GM18868 (cell line): ENCODE data around the gene CTNNA3.

ENCODE experiments used
- ATAC-seq: cut with Tn5 transposase; IDR thresholded peaks from one replicate; pipeline ENCODE4 v1.9.1; 2021; ENCODE audit warnings: mild to moderate bottlenecking, moderate library complexity; ENCODE audit not compliant: unreplicated experiment

CTNNA3 gene

DNA sequence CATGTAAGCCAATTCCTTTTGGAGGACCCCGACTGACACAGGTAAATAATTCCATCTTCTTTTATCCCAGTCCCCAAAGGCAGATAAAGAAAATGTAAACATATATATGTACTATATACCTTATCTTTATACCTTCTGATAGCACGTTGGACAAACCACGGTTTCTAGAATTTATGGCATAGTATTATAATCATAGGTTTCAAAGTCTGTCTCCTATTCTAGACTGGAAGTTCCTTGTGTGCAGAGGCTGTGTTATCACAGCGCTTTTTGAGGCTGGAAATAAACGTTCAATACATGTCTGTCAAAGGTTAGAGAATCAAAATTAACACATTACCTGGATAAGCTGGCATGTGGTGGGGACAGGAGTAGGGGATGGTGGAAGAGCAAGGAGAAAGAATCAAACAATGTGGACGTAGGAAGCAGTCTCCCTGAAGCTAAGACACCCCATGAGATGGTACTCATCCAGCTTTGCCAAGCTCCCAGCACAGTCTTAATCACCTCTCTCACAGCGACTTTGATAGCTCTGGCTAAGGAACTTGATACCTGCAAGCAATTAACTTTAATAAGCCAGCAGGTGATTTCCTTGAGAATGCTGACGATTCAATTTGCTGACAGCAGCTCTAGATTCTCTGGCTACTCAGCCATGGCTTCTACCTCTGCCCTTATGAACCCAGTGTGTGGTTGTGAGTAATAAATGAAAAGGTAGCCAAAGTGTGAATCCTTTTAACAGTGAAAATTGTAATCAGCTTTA, 978.6 kb downstream of the CTNNA3 start:
- no peak for ATAC-seq

DNA sequence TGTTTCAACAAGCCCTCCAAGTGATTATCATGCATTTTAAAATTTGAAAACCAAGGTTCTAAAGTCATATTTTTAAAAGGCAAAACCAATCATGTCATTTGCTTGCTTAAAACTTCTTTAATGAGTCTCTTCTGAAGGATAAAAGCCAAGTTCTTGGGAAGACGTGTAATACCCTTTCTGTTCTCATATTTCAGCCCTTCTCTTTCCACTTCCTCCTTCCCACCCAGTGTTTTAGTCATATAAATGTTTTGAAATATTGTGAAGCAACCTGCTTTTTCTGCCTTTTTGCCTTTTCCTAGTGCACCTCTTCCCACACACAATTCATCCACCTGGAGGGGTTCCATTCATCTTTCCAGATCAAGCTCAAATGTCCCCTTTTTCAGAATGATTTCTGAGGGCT, 981.3 kb downstream of the CTNNA3 start:
- ATAC-seq = no peak

DNA sequence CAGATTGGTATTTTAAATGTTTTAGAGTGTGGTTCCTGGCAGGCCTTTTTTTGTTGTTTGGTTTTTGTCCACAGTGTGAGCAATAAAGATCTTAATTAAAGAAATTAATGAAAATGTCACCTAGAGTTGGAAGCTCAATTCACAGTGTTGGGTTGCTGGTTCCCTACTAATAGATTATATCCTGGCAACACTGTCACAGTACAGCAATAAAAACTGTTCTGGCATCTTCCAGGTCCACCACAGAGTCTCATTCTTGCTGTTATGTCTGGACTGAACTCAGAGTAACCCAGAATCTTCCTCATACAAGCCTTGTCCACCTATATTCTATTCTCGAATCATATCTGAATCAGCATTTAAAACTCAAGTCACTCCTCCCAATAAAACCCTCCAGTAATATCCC, 982.6 kb downstream of the CTNNA3 start:
- no peak for ATAC-seq

DNA sequence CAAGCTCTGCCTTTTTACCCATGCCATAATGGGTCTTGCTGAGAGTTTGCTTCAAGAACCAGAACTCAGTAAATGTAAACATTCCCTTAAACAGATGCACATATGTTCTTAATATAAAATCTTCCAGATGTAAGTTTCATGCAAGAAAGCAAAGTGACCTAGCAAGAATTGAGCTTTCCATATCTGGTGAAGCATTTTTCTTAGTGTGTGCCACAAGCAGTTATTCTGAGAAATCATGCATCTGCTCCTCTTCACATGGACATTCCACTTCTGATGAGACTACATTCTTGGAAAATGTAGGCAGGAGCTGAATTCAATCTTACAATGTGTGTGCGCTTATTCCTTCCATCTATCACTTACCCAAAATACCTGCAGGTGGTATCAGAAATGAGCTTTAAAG, 997.9 kb downstream of the CTNNA3 start:
- ATAC-seq = no peak

DNA sequence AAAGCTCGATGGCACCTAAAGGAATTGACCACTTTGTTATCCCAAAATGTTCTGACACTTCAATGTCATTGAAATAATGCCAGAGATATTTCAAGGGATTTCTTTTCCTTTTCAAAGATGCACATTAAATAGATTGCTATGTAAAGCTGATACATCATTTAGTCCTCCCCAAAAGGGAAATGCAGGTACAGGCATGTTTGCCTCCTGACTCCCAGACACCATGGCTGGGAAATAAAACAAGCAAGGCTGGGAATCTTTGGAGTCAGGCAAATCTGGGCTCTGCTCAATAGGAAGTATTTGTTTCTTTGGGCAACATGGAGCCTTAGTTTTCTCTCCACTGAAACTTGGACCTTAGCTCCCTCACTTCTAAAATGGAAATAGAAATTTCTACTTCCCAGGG, 1000.9 kb downstream of the CTNNA3 start:
- ATAC-seq = no peak

DNA sequence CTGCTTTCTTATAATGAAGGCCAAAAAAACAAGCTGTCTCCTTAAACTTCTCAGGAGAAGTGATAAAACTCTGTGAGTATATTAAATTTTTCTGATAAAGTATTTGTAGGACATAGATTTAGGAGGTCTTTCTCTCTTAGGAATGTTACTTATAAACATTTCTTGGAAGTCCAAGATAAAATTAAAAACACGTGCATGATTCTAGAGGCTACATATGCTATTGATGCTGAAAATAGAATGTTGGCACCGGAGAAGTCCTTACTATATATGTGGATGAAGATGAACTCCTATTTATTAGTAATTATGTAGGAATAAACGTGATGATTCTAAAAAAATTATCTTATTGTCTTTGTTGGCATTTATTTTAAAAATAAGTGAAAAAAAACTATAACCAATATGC, 1011.4 kb downstream of the CTNNA3 start:
- ATAC-seq = no peak

DNA sequence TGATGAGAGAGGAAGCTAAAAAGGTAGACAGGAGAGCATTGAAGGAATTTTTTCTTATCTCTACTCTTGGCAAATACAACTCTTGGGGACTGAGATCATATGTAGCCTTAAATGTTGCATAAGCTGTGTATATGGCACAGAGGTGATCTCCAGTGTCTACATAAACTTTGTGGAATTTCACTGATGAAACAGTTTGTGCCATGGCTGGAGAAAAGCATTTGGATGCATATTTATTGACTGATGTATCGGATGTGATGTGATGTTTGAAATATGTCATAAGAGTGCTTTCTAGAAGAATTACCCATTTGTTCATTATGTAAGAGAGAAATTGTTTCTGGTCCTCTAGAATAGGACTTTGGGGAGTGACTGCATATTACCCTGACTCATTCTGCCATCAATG, 1015.1 kb downstream of the CTNNA3 start:
- no peak for ATAC-seq

DNA sequence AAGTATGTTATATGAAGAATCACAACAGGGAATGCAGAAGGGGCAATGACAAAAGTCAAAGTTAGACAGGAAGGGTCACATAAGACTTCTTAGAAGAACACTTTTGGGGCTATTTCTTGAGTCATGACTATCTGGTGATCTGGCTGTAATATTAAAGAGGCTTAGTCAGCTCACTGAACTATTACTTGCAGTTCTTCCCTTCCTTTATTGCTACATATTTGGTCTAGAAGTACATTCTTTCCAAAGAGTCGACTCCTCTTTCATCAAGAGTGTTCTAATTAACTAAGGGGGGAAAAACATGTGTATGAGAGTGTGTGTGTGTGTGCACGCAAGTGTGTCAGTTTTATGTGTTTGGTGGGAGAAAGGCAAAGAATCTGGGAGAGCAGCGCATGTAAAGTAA, 1017.5 kb downstream of the CTNNA3 start:
- no peak for ATAC-seq

DNA sequence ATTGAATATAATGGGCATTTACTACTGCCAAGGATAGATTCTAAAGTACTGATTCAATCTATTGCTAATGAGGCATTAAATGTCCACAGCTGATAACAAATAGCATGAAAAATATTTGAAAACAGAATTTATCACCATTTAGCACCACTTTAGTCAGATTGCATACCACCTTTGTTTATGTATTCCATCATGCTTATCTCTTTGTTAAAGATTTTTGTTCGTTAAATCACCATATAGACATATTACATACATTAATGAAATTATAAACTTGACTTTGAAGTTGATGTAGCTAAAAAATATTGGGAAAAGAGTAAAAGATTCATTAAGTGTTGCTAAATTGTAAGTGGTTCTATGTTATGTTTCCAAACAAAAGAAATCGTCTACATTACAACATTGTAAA, 1022.9 kb downstream of the CTNNA3 start:
- no peak for ATAC-seq

DNA sequence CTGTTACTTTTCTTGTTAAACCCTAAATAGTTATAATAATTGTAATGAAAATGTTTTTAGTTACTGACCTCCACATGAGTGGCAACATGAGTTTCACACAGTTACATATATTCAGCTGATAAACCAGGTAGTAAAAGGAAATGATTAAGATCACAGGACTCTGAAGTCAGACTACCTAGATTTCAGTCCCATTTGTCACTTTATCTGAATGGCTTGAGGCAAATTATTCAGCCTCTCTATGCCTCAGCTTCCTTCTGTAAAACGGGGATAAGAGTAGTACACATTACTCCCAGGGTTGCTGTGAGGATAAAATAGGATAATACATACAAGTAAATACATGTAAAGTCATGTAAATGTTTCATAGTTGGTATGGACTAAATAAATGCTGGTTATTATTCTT, 1024.4 kb downstream of the CTNNA3 start:
- ATAC-seq = no peak

DNA sequence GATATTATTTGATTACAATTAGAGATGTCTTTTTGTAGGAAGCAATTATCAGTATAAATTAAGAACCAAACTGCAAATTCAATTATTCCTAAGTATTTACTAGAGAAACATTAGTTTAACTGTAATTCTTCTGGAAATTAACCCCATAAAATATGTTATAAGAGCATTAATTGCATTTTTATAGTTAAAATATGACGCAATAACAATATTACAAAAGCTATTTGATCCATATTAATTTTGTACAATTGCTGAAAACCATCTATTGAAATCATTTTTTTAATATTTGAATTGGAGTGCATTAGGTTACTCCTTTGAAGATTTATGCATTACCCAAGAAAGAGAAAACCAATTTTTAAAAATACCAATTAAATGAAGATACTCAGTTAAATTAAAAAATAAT, 1024.9 kb downstream of the CTNNA3 start:
- ATAC-seq = no peak

DNA sequence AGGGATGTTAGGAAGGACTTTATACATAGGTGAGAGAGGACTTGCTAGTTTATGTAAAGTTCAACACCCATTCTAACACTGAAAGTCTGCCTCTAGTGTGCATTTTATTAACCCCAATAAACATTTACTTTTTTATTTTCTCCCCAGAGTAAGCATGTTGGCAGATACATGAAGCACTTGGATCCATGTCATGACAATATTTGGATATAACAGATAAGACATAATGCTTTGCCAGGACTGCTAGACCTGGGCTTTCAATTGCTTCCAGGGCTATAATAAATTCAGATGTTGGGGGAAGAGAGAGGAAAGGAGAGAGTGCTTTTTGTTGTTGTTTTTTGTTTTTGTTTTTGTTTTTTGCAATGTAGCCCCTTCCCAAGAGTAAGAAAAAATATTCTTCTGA, 1039.5 kb downstream of the CTNNA3 start:
- no peak for ATAC-seq

DNA sequence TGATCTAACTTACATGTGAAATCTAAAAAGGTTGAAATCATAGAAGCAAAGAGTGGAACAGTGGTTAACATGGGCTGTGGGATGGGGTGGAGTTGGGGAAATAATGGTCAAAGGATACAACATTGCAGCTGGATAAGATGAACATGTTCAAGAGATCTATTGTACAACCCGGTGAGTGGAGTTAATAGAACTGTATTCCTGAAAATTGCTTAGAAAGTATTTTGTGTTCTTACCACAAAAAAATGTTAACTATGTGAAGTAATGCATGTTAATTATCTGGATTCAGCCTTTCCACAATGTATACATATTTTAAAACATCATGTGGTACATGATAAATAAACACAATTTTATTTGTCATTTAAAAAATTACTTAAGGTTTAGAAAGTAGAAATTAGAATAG, 1041.1 kb downstream of the CTNNA3 start:
- ATAC-seq = no peak

DNA sequence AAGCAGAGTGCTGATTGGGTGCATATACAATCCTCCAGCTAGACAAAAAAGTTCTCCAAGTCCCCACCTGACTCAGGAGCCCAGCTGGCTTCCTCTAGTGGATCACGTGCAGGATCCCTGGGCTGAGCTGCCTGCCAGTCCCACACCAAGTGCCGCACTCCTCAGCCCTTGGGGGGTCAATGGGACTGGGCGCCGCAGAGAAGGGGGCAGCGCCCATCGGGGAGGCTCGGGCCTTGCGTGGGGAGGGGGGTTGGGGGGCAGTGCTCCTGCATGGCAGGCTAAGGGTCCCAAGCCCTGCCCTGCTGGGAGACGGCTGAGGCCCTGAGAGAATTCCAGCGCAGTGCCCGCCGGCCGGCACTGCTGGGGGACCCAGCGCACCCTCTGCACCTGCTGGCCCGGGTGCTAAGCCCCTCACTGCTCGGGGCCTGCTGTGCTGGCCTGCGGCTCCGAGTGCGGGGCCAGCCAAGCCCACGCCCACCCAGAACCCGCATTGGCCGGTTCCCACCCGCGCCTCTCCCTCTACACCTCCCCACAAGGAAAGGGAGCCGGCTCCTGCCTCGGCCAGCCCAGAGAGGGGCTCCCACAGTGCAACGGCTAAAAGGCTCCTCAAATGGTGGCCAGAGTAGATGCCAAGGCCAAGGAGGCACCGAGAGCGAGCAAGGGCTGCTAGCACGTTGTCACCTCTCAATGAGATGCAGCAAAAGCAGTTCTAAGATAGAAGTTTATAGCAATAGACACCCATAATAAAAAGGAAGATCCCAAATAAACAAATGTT, 1044.5 kb downstream of the CTNNA3 start:
- ATAC-seq = no peak

DNA sequence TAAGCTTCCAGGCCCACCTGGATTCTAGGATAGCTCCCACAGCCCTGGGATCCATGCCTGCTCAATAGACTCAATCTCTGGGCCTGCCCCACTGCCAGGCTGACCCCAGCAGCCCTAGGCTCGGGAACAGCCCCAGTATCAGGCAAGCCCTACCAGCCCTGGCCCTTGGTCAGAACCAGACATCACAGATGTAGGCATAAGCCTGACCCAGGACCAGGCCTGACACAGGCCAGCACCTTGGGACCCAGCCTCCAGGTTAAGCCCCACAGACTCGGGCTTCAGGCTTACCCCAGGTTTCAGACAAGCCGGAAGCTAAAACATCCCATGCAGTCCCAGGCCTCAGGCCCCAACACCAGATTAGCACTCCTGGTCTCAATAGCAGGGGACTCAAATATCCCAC, 1046.4 kb downstream of the CTNNA3 start:
- ATAC-seq = no peak

DNA sequence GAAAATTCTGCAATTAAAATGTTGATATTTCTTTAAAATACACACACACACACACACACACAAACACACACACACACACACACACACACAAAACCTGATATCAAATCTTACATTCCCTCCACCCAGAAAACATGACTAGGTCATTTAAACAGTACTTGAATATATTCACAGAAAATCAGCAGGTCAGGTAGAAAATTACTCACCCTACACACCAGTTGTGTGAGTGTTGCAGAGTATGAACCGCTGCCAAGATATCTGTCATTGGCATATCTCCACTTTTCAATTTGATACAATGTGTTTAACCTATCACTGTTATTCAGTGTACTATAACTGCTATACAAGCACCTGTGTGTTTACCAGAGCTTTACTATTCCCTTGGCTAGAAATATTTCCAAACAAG, 1053.8 kb downstream of the CTNNA3 start:
- ATAC-seq = no peak

DNA sequence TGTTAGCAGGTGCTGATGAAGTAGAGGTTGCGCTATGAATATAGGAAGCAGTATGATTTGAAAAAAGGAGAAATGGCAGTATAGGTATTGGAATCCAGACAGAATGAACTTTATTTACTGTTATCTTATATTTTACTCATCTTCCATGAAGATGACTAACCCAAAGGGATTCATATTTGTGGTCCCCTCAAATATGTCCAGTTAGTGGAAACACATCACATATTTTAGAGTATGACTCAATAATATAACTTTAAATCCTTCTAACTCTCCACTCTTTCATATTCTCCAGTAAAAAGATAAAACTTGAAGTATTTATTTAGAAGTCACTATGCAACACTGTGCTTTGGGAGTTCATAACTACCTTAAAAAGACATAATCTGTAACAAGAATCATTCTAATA, 1056.6 kb downstream of the CTNNA3 start:
- no peak for ATAC-seq

DNA sequence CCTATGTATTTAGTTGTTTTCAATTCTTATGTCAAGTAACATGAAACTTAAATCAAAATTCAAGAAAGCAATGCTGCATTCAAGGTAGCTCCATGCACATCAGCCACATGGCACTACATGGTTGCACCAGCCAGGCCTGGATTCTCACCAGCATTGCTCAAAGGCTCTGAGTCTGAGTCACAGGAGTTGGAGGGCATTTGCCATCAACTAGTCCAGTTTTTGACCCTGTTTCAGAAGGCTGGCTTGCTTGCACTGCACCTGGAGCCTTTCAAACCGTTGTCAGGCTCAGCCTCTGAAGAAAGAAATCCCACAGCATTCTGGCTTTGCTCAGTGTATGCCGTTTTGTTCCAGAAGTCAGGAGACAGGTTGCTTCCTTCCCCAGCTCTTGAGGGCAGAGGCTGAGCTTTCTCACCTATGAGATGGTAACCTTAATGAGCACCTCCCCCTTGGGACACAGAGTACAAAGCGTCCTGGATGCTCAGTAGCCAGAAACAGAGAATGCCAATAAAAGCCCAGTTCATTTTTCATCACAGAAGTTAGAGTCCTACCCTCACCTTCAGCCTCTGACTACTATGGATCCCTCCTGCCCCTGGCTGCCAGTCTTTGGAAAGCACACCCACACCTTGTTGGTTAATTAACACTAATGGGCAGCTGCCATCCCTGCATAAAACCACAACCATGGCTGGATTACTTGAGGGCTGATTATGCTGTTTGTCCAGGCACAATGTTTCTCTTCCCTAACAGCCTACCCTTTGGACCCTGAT, 1058.5 kb downstream of the CTNNA3 start:
- no peak for ATAC-seq

DNA sequence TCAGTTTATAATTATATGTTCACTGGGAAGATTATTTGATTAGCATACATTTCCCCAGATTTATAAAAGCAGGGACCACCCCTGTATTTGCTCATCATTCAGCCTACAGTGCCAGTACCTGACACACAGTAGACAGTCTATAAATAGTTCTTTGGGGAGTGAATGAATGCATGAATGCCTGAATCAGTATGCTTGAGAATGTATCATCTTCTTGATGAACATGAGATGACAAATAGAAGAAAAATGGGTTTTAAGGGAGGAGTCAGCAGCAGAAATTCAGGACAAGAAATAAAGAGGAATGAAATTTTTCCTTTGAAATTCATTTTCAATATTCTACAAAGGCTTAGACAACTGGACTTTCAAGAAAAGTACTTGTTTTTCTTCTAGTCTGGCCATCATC, 1066.0 kb downstream of the CTNNA3 start:
- no peak for ATAC-seq

DNA sequence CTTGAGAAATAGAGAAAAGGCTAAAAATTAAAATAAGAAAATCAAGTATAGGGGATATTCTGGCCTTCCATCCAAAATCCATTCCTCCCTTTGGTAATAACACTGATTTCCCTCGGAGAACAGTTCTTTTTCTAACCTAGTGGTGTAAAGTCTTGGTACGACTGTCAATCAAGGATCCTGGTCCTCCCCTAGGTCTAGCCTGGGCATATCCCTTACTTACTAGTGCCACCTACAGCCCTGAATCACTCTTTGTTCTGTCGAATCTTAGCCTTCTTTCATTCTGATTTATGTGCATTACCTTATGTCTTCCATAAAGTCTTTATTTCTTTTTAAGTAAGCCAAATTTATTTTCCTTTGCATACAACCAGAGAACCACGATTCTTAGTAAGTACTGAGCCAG, 1068.8 kb downstream of the CTNNA3 start:
- peak; percentile 90 for ATAC-seq

DNA sequence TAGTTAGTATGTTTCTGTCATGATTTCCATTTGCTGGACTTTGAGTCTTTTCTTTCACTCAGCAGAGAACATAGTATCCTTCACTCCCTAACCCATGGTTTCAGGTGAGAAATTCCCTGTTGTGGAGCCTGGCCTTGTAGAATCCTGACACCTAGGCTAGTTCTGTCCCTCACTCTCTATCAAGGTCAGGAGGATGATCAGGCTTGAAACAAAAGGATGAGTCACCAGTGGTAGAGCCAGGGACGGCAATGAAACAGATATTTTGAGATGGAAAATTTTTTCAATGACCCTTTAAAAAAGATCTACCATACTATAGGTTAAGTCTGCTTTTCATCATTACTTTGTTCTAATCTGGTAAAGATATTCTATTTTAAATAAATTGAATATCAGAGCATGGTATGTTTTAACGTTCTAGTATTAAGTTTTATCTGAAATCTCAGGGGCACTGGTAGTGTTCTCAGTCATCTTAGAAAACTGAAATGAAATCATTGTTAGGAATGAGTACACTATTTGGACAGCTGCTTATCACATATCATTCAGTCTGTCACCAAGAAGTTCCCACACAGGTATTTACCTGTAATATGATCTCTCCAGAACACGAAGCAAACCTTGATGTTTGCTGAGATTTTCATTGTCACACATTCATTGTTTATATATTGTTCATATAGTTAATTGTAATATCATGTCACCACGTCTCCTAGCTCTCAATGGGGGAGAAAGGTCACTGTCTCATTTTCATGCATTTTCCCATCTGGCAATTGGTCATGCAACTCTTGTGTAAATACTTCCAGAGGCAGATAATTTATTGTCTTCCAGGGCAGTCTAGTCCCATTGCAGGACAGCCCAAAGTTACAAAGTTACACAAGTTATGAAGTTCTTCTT, 1070.0 kb downstream of the CTNNA3 start:
- ATAC-seq = no peak
